LHCN-M2 (cell line): ENCODE results near the gene CEP162. TPM values are rescaled to one million over a fixed set of nuclear protein-coding genes. Genes with fewer than 3 reads are reported as not detected.
"Not testable (repeated sequence)": the region's sequence is repeated elsewhere in the genome, so short reads cannot be mapped to it uniquely, and the experiment has no call there.

Experiments used
- DNase-seq: peaks from one replicate; pipeline ENCODE4 v3.0.0-alpha.2; 2012; ENCODE audit warnings: low read depth
- polyA plus RNA-seq: library from polyadenylated mRNA; unstranded; fragments of >200 nt; gene quantifications from one replicate; pipeline ENCODE4 v1.2.1, GENCODE V29; 2012; ENCODE audit warnings: missing spikeins
- total RNA-seq: library from RNA; depleted of rRNA; stranded (reverse); fragments of >200 nt; gene quantifications from 2 replicates; pipeline ENCODE4 v1.2.3, GENCODE V29; 2014; rRNA removed

Gene CEP162, protein sequence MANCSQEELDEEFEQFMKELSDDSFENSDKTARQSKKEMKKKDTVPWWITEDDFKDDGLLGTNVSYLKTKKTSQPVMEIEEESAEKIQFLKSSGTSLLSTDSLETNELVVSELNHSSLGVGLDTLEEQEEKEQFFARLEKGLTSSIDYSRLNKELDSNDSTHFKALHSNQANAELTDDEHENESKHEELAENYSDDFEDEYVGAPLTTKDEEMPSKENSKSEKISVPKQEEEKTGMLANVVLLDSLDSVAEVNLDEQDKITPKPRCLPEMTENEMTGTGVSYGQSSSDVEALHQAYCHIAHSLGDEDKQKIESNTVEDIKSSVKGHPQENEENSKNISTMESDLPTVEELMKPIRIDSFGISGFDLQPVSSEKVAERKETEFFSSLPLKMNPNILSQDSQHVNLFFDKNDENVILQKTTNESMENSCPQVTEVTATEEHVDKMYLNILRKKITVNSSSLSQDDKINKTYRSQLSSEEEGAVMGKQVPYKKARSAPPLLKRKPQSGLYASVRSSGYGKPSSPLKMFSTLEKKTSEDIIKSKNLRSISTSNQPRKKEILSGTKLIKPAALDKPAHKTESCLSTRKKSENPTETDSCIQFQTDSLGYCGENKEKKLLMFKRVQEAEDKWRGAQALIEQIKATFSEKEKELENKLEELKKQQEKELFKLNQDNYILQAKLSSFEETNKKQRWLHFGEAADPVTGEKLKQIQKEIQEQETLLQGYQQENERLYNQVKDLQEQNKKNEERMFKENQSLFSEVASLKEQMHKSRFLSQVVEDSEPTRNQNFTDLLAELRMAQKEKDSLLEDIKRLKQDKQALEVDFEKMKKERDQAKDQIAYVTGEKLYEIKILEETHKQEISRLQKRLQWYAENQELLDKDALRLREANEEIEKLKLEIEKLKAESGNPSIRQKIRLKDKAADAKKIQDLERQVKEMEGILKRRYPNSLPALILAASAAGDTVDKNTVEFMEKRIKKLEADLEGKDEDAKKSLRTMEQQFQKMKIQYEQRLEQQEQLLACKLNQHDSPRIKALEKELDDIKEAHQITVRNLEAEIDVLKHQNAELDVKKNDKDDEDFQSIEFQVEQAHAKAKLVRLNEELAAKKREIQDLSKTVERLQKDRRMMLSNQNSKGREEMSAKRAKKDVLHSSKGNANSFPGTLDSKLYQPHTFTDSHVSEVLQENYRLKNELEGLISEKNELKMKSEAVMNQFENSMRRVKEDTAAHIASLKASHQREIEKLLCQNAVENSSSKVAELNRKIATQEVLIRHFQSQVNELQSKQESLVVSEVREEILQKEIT (N-terminal part only)
- 8.6 and 8.8 TPM in 2 replicates for total RNA-seq
- 1.3 TPM for polyA plus RNA-seq

DNA sequence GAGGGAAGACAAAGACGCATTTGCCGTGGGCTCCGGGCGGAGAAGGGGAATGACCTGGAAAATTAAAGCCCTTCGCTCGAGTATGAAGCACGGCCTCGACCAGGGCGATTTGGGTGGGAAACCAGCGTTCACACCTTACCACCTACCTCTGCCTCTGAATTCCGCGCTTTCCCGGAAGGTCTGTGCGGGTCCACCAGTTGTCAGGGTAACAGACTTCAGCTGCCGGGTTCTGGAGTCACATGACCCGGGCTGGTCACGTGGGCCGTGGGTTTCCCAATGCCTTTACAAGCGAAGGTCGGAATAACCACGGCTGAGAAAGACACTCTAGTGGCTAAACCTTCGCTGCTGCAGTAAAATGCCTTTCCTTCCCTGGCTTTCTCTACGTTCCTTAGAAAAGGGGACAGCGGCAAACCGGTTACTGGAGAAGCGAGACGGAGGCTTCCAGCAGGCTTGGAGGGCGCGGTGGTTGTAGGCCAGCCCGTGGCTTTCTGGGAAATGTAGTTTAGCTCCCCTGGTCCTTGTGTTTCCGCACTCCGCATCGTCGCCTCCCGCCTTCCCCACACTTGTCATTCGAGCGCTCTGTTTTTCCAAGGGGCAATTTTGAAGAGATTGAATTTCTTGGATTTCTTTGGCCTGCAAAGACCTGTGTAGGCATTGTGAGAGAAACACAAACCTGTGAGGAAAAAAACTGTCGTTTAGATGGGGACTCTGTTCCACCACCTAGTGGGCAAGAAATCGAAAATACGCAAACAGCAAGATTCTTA is at the start of gene CEP162:
TSS of gene CEP162 (minus strand) at position 210 of the 764 bp plus-strand sequence. CDS start 1,250 bp downstream, outside the sequence.
- peak; percentile 82 for DNase-seq

DNA sequence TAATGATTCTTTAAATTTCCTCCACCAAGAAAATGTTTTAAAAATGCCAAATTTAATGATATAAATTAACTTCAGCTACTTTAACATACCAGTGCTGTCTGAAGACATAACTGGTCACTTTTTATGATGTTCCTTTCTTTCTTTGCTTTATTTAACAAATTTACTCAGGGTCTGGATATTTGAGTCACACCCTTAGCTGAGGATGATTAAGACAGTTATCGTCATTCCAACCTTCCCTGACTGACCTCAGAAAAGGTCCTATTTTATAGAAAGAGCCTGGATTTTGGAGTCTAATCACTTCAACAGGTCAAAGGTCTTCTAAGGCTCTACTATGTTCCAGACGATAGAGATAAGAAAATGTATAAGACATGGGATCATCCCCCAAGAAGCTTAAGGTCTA is 47.4 kb upstream of the CEP162 start:
- DNase-seq = peak; percentile 40

DNA sequence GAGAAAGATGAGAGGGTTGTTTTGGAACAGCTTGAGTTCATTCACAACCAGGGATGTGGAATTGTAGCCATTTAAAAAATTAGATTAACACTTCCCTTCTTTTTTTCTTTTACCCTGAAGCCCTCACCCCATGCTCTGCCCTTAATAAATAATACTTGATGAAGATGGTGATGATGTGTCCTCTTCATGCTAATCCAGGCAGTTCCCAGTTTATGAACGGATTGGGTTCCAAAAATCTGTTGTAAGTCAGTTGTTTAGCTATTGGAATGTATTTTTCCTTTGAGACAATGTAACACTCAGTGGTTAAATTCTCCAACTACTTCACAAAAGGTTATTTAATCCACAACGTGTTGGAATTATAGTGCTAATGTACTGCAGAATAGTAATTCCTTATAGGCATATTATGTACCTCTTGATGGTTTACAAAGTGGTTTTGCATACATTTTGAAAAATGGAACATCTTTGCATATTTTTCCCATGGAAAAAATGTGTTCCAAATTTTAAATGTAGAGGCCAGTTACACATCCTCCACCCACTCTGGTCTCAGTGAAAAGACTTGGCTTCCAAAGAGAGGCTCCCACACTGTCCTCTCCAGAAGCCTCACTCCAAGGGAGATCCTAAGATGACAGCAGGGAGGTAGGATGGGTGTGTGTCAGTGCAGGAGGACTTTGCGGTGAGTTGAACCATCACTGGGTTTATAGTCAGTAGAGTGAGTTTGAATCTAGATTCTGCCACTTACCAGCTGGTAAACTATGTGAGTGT is 45.8 kb upstream of the CEP162 start:
- no peak for DNase-seq

DNA sequence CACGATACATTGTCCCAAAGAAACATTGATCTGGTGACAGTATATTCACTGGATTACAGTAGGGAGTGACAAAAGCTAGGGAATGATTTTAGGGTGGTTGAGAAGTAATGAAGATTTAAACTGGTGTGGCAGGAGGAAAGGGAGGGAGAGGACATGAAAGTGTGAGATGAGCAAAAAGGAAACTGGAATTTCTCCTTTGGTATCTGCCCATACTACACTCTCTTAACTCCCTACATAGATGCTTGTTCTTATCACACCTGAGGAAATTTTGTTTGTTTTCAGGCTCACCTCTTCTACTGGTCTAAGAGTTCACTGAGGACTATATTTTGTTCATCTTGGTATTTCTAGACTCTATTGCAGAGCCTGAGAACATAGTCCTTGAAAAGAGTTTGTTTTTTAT is 44.9 kb upstream of the CEP162 start:
- DNase-seq = no peak

DNA sequence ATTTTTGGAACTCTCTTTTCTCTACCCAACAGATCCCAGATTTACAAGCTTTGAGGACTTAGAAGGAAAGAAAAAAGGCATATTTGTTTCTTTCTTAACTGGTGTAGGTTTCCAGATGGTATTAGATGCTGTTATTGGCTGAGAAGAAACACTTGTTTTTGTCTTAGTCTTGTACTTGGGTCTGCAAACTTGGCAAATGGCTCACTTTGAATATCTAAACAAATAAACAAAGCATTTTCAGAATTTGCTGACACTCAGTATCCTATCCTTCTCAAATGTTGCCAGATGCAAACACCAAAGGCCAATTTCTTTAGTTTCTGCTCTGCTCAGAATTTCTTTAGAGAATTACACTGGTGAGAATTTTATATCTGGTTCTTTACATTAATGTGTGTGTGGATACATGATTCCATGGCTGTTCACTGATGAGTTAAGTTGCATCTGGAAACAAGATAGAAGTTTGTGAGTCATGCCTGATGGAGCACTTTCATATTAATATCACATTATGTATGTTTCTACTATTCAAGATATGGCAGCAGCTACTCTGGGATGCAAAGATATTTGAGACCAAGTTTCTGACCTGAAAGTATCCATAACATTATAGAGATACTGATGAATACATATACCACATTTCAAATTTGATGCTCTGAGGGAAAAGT is 43.7 kb upstream of the CEP162 start:
- no peak for DNase-seq

DNA sequence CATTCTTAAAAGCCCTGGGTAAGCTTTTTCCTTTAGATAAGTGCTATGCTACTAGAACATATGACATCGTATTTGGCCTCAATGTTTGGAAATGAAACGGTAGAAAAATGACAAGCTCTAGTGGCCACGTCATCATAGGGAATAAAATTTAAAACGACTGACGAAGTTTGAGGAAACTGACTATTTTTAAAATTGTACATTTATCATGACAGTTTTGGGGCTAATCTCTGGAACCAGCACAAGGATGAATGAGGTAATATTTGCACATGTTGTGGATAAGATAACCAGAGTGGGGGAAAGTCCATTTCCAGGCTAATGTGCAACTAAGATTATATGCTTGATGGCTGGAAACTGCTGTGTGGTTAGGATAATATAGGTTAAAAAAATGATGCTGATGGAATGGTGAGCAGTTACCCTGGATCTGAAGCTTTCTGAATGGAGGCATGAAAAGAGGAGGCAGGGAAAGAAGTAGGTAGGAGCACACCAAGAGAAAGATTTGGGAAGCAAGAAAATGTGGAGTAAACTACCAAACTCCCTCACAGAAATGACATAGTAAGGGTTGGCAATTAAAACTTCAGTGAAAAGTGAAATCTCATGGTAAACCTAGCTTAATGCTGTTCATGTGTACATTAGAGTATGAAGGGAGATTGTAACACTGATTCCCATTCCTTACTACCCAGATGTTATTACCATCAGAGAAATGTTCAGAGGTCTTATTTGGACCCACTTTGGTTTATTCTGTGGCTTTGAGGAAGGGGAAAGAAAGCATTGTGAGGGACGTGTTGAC is 42.7 kb upstream of the CEP162 start:
- no peak for DNase-seq

DNA sequence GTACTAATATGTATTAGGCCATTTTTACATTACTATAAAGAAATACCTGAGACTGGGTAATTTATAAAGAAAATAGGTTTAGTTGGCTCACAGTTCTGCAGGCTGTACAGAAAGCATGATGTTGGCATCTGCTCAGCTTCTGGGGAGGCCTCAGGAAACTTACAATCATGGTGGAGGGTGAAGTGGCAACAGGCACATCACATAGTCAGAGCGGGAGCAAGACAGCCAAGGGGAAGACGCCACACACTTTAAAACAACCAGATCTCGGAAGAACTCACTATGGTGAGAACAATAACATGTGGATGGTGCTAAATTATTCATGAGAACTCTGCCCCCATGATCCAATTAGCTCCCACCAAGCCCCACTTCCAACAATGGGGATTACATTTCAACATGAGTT is 41.3 kb upstream of the CEP162 start:
- DNase-seq = no peak

DNA sequence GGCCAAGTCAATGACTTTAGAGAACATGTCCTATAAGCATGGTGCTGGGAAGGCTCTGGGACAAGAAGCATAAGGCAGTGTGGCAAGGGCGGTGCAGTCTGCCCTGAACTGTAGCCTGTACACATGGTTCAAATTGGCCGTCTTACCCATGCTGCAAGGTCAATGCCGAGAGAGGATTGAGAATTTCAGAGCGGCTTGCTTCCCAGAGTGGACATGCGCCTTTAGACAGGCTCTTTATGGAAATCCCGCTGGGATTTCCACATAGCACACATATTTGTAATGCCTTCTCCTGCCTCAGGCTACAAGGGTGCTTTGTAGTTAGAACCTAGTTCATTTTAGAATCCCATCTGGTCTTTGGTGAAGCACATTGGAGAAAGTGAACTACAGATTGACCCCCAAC is 36.1 kb upstream of the CEP162 start:
- DNase-seq = no peak

DNA sequence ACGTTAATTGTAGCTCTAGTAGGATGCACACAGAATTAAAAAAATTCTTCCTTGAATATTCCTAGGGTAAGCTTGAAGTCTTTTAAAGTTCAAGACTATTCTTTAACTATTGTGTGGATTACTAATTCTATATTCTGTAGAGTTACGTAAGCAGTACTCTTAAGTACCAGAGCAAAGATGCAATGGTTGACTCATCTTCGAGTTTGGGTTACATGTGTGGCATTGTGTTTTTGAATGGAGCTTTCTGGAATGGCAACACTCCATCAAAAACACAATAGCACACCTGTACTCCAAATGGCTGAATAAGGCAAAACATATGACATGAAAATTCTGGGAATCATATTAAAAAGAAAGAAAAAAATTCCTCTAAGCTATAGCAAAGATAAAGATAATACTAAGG is 33.5 kb upstream of the CEP162 start:
- DNase-seq = peak; percentile 32

DNA sequence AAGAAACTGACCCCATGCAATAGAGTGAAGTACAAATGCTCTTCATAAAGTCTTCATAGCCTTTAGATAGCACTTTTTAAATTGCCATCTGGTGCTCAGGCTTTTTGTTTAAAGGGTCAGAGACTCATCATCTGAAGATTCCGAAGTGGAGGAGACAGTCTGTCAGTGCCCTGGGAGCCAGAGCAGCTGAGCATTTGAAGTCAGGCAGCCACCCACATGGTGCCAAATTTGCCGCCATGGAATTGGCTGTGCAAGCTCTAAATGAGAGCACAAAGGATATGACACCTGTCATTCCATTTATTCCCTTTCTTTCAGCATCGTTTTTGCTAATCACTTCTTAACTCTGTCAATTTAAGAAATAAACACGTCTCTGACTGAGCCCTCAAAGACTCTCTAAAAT is 32.8 kb upstream of the CEP162 start:
- peak; percentile 25 for DNase-seq

DNA sequence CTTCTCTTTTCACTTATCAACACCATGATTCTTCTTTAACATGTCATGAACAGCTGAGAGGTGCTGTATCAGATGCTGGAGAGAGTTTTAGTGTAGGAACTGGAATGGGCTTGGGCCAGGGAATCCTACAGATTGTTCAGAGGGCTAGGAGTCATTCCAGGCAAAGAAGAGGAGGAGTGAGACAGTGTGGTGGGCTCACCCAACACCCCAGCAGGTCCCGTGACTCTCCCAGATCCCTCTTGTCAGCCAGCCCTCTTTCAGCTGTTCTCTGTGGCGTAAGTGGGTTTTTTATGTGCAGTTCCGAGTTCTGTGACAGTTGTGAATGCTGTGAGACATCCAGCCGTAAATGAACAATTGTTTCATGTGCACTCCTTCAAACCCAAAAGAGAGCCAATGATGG is 31.4 kb upstream of the CEP162 start:
- DNase-seq = peak; percentile 79

DNA sequence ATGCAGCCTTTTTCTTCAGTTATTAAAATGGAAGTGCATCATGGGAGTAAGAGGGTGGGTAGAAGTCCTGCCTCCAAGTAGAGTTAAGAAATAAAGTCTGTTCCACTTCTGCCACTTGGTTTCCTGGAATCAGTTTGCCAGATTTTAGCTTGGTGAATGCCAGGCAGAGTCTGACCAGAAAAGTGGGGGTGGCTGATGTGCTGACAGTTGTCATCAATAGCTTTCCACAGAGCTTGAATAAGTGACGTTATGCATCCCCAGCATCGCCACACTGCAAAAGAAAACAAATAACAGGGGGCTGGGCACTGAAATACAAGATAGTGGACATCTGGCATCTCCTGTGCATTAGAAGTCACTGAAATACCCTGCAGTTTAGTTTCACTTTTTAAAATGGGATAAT is 30.8 kb upstream of the CEP162 start:
- peak; percentile 61 for DNase-seq

DNA sequence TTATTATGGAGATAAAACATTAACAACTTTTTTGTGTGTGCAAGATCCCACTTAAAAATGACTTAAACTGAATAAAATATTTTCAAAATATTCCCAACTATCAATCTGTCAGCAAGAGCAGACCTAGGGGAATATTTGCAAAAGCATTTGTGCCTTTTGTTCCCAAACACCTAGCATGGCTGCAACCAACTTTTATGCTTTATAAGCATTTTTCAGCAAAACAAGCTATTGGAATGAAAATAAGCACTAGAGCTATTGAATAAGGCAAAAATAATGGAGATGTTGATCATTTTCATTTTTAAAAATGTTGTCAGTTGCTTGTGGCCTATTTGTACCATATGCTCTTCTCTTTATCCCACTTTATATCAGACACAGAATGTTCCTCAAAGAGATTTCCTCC is 28.2 kb upstream of the CEP162 start:
- DNase-seq = no peak

DNA sequence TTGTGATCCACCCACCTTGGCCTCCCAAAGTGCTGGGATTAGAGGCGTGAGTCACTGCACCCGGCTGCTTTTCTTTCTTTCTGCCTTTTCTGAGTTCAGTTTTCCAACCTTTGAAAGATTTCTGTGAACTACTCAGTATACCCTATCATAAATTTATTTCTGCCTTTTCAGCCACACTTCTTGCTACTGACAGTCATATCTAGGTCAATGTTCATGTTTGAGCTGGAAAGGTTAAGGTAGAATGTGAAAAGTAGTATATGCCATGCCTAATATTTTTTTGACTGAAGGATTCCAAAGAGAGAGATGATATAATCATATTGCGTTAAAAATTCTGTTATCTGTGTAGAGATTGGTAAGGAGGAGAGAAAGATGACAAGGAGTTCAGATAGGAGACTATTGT is 25.9 kb upstream of the CEP162 start:
- DNase-seq = no peak

DNA sequence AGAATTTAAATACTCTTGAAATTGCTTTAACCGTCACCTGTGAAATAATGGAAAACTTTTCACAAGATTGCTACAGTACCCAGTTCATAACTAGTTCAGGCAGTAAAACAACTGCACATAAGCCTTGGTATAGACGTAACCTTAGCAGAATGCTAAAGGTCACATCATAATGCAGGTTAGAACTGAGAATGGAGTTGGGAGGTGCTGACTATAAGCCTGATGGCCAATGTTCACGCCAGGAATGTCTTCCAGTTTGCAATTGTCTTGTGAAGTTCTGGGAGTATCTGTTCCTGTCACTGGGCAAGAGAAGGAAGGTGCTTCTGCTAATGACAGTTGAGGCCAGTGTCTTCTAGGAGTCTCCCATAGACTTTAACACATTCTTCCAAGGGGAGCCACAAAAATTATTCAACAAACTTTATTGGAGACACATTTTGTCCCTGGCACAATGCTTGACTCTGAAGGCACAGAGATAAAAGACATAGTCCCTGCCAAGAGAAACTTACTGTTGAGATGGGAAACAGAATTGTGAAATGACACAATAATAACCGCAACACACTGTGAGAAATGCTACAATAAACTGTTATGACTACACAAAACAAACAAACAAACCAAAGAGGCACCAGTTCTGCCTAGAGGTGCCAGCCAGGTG is 24.6 kb upstream of the CEP162 start:
- DNase-seq = no peak

DNA sequence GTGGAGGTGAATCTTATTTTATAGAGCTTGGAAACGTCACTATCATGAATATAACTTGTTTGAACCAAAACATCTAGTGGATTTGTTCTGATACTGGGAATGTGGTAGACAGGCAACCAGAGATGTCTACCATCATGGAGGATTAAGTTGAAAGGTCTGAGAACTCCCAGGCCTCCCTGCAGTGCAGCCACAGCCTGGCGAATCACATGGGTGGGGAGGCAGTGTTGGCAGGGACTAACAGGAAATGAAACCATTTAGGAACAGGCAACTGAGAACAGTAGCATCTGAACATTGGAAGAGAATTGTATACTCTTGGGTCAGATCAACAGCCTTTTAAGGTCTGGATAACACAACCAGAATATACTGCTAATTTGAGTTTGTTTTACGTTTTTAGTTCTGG is 22.3 kb upstream of the CEP162 start:
- peak; percentile 35 for DNase-seq

DNA sequence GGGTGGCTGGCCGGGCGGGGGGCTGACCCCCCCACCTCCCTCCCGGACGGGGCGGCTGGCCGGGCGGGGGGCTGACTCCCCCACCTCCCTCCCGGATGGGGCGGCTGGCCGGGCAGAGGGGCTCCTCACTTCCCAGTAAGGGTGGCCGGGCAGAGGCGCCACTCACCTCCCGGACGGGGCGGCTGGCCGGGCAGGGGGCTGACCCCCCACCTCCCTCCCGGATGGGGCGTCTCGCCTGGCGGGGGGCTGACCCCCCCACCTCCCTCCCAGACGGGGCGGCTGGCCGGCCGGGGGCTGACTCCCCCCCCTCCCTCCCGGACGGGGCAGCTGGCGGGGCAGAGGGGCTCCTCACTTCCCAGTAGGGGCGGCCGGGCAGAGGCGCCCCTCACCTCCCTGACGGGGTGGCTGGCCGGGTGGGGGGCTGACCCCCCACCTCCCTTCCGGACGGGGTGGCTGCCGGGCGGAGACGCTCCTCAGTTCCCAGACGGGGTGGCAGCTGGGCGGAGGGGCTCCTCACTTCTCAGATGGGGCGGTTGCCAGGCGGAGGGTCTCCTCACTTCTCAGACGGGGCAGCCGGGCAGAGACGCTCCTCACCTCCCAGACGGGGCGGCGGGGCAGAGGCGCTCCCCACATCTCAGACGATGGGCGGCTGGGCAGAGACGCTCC is 17.1 kb upstream of the CEP162 start:
- not testable (repeated sequence) for DNase-seq

DNA sequence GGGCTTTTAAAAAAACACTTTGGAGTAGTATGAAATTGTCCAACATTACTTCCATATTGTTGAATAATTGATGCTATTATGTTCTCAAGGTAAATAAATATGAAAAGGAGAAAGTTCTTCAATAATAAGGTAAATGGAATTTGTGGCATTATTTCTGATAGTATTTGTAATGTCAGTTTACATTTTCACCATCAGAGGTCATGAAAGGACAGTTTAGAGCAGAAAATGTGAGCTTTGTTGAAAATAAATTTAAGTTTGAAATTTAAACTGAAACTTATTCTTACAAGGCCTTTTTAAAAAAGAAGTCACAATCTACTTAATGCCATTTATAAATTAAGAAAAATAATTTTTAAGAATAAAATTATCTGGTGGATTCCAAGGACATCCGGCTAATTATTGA is 15.8 kb upstream of the CEP162 start:
- DNase-seq = peak; percentile 32
